ENCODE results near the gene TTBK1.

- TF ChIP-seq POLR2A (IDR thresholded peaks at IDR 0.05; ENCODE audit: low read depth, low read length), result no peak
- no peak for TF ChIP-seq RAD21 (IDR thresholded peaks at IDR 0.05; ENCODE audit: low read length)
- TF ChIP-seq CTCF (conservative IDR thresholded peaks at IDR 0.05; ENCODE audit: low read depth, low read length), result no peak
- TF ChIP-seq SMC3 (IDR thresholded peaks at IDR 0.05; ENCODE audit: low read depth, low read length), result no peak
- no peak for TF ChIP-seq FOS (IDR thresholded peaks at IDR 0.05; ENCODE audit: low read depth, low read length)
- no peak for TF ChIP-seq CEBPB (IDR thresholded peaks at IDR 0.05; ENCODE audit: low read depth, low read length)
- no peak for TF ChIP-seq NFE2L2 (IDR thresholded peaks at IDR 0.05; ENCODE audit: low read depth, low read length)
- no peak for TF ChIP-seq MAFK (IDR thresholded peaks at IDR 0.05; ENCODE audit: low read depth, low read length)
- TF ChIP-seq BHLHE40 (IDR thresholded peaks at IDR 0.05; ENCODE audit: low read depth, low read length), result no peak
- TF ChIP-seq MAZ (IDR thresholded peaks at IDR 0.05; ENCODE audit: borderline replicate concordance, low read depth, low read length), result no peak
- no peak for TF ChIP-seq MXI1 (IDR thresholded peaks at IDR 0.05; ENCODE audit: borderline replicate concordance, low read depth, low read length)
- TF ChIP-seq RFX5 (IDR thresholded peaks at IDR 0.05; ENCODE audit: low read depth, low read length), result no peak
Observed at GRCh38 chr6:43308990-43309477, 65.8 kb downstream of the TTBK1 start.
